SK-N-SH (cell line): Measurements from ENCODE around the gene HDAC7. TPM values are rescaled to one million over a fixed set of nuclear protein-coding genes. Genes with fewer than 3 reads are reported as not detected.

Source experiments
- CTCF ChIA-PET: fragments of 300-600, 350-600 bp; formaldehyde crosslinking; extraction: SDS; loops from one replicate; lab custom pipeline; 2021; lab: Yijun Ruan, JAX
- POLR2A ChIA-PET: fragments of 350-600 bp; sonication (Branson Sonifier 250); formaldehyde crosslinking; extraction: SDS; loops from one replicate; lab custom pipeline; 2020; ENCODE audit warnings: antibody characterized with exemption, inconsistent platforms; lab: Yijun Ruan, JAX
- DNase-seq: peaks from one replicate; pipeline ENCODE4 v3.0.0; 2012
- H2AFZ ChIP-seq: fragments of 200-600 bp; sonication (generic); 2 replicates; pipeline ENCODE4 v1.8.1; 2016; ENCODE audit warnings: antibody characterized with exemption, mild to moderate bottlenecking, low read depth
- H3F3A ChIP-seq: fragments of 200-600 bp; sonication (generic); replicated peaks from 2 replicates; pipeline ENCODE3; 2016; ENCODE audit warnings: antibody characterized with exemption, mild to moderate bottlenecking; ENCODE audit not compliant: insufficient read depth
- H3K27ac ChIP-seq, 2 experiments: fragments of 200-500 bp in 1 of 2; fragments of 200-600 bp in 1 of 2; sonication (Bioruptor generic) in 1 of 2; sonication (generic), shearing (Covaris generic) in 1 of 2; 2 replicates each; pipeline versions ENCODE4 v1.5.1 to v1.6.1; 2014 to 2016; ENCODE audit warnings: low read depth in 2 of 2, inconsistent platforms in 1 of 2, low read length in 1 of 2, mild to moderate bottlenecking in 1 of 2, mixed read lengths in 1 of 2
- H3K27me3 ChIP-seq: fragments of 200-600 bp; sonication (generic), shearing (Covaris generic); 2 replicates; pipeline ENCODE4 v1.6.1; 2016; ENCODE audit warnings: mixed run types; ENCODE audit not compliant: insufficient read depth
- H3K36me3 ChIP-seq, 2 experiments: fragments of 200-500 bp in 1 of 2; fragments of 200-600 bp in 1 of 2; sonication (Bioruptor generic) in 1 of 2; sonication (generic) in 1 of 2; replicated peaks in 1 of 2; 2 replicates each; pipeline versions ENCODE3 to v1.5.1; 2014 to 2016; ENCODE audit warnings: low read length in 1 of 2, mild to moderate bottlenecking in 1 of 2; ENCODE audit not compliant: insufficient read depth in 2 of 2, control insufficient read depth in 1 of 2
- H3K4me1 ChIP-seq, 2 experiments: fragments of 200-500 bp in 1 of 2; fragments of 200-600 bp in 1 of 2; sonication (Bioruptor generic) in 1 of 2; sonication (generic), shearing (Covaris generic) in 1 of 2; 2 replicates each; pipeline versions ENCODE4 v1.5.1 to v1.6.1; 2014 to 2016; ENCODE audit warnings: low read depth in 1 of 2, low read length in 1 of 2, mixed run types in 1 of 2; ENCODE audit not compliant: insufficient read depth in 2 of 2, control insufficient read depth in 1 of 2
- H3K4me2 ChIP-seq: fragments of 200-600 bp; sonication (generic), shearing (Covaris generic); 2 replicates; pipeline ENCODE4 v1.6.1; 2017; ENCODE audit warnings: mixed run types
- H3K4me3 ChIP-seq, 2 experiments: fragments of 200-500 bp in 1 of 2; fragments of 200-600 bp in 1 of 2; sonication (Bioruptor generic) in 1 of 2; sonication (generic), shearing (Covaris generic) in 1 of 2; 2 replicates each; pipeline versions ENCODE4 v1.5.1 to v1.8.1; 2014 to 2016; ENCODE audit warnings: low read depth in 2 of 2, inconsistent platforms in 1 of 2, low read length in 1 of 2, mild to moderate bottlenecking in 1 of 2, mixed read lengths in 1 of 2, moderate library complexity in 1 of 2
- H3K79me2 ChIP-seq: fragments of 200-600 bp; sonication (generic); 2 replicates; pipeline ENCODE4 v1.8.1; 2017; ENCODE audit warnings: mild to moderate bottlenecking; ENCODE audit not compliant: insufficient read depth
- H3K9ac ChIP-seq: fragments of 200-600 bp; sonication (generic); 2 replicates; pipeline ENCODE4 v1.6.1; 2017; ENCODE audit warnings: mixed run types
- H3K9me2 ChIP-seq: fragments of 200-600 bp; sonication (generic); 2 replicates; pipeline ENCODE4 v1.6.1; 2017; ENCODE audit warnings: mixed run types
- H3K9me3 ChIP-seq: fragments of 200-600 bp; sonication (generic); 2 replicates; pipeline ENCODE4 v1.6.1; 2017; ENCODE audit warnings: mixed run types, mild to moderate bottlenecking, moderate library complexity
- H4K20me1 ChIP-seq: fragments of 200-600 bp; sonication (generic); 2 replicates; pipeline ENCODE4 v1.6.1; 2017; ENCODE audit warnings: mild to moderate bottlenecking, mixed run types; ENCODE audit not compliant: insufficient read depth
- CHD2 ChIP-seq: fragments of 150-350 bp; IDR thresholded peaks from 2 replicates; pipeline ENCODE4 v1.6.1; 2018; ENCODE audit warnings: low read length; ENCODE audit not compliant: partially characterized antibody
- EP300 ChIP-seq, 2 experiments: IDR thresholded peaks; 2 replicates each; pipeline versions ENCODE4 v1.4.0 to v1.6.1; 2012; ENCODE audit warnings: borderline replicate concordance in 1 of 2, low read depth in 1 of 2, low read length in 1 of 2
- FOSL2 ChIP-seq: IDR thresholded peaks from 2 replicates; pipeline ENCODE4 v1.4.0; 2012; ENCODE audit warnings: low read depth, mild to moderate bottlenecking, moderate library complexity, borderline replicate concordance
- GABPA ChIP-seq: IDR thresholded peaks from 2 replicates; pipeline ENCODE4 v1.4.0; 2012; ENCODE audit warnings: low read depth, mild to moderate bottlenecking
- GATA2 ChIP-seq: sonication (generic); formaldehyde crosslinking; IDR thresholded peaks from 2 replicates; pipeline ENCODE4 v1.5.0; 2020; ENCODE audit warnings: mild to moderate bottlenecking, missing genetic modification reagents
- JUND ChIP-seq: IDR thresholded peaks from 2 replicates; pipeline ENCODE4 v1.4.0; 2012
- MAX ChIP-seq: IDR thresholded peaks from 2 replicates; pipeline ENCODE4 v1.4.0; 2012; ENCODE audit warnings: low read depth
- MXI1 ChIP-seq: IDR thresholded peaks from 2 replicates; pipeline ENCODE4 v1.6.1; 2012; ENCODE audit warnings: mild to moderate bottlenecking, low read depth, low read length, improper control_type of control experiment
- NFIC ChIP-seq: IDR thresholded peaks from 2 replicates; pipeline ENCODE4 v1.4.0; 2012; ENCODE audit warnings: borderline replicate concordance
- NRF1 ChIP-seq: IDR thresholded peaks from 2 replicates; pipeline ENCODE4 v1.6.1; 2012; ENCODE audit warnings: low read depth, mild to moderate bottlenecking, low read length
- POLR2AphosphoS5 ChIP-seq: IDR thresholded peaks from 2 replicates; pipeline ENCODE4 v1.6.1; 2012; ENCODE audit warnings: low read depth, low read length
- RAD21 ChIP-seq: IDR thresholded peaks from 2 replicates; pipeline ENCODE4 v1.6.1; 2012; ENCODE audit warnings: mild to moderate bottlenecking, low read length
- RCOR1 ChIP-seq: fragments of 150-350 bp; IDR thresholded peaks from 2 replicates; pipeline ENCODE4 v1.6.1; 2017; ENCODE audit warnings: antibody characterized with exemption, low read length
- REST ChIP-seq: IDR thresholded peaks from 2 replicates; pipeline ENCODE4 v1.6.1; 2012; ENCODE audit warnings: mild to moderate bottlenecking, low read depth, low read length, moderate library complexity
- RFX5 ChIP-seq: IDR thresholded peaks from 2 replicates; pipeline ENCODE4 v1.6.1; 2012; ENCODE audit warnings: mild to moderate bottlenecking, improper control_type of control experiment, low read length
- USF1 ChIP-seq: IDR thresholded peaks from 2 replicates; pipeline ENCODE4 v1.4.0; 2012; ENCODE audit warnings: low read depth, borderline replicate concordance
- WGBS: methylation state at CpG from one replicate; pipeline ENCODE4 v1.1.6; 2017; ENCODE audit warnings: low lambda C conversion rate; 5-methylcytosine and 5-hydroxymethylcytosine counted together
- polyA plus RNA-seq, 3 experiments: library from polyadenylated mRNA; depleted of rRNA; stranded (reverse); fragments of >200 nt; gene quantifications; 2 replicates each; pipeline ENCODE4 v1.2.3, GENCODE V29; 2012

Gene HDAC7
- polyA plus RNA-seq, 1 of the 3 experiments (the other 2 are of a cell fraction) = 51.0 TPM

DNA sequence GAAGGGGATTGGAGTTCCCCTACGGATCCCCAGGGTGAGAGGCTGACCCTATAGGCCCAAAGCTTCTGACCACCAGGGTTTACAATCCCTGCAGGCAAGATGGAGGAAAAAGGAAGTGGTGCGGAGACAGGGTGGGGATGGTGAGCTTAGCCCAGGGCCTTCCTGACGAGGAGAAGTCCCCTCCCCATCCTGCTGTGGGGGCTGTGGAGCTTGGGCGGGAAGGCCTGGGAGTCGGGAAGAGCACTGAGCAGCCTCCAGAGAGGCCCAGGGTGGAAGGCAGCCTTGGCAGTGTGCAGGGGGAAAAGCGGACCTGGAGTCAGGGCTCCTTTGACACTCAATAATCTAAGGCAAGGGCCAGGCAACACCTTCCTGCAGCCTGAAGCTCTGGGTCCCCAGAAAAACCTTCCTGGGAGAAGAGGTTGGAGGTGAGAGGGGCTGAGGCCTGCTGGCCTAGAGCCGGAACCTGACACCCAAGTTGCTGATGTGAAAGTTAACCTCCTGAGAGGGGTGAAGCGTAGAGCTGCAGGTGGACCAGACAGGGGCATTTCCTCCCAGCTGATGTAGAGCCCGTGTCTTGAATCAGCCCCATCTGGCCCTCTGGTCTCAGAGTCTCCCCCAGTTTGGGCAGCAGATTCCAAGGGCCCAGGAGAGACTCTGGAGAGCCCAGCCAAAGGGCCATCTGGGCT lies 6.0 kb downstream of the HDAC7 start:
- peak overlapping the region in 1 of 2 experiments; percentile 36; a peak in 1 of 4 replicates for H3K4me3 ChIP-seq
- H3K27me3 ChIP-seq = no peaks in the 10 kb centered on the region
- H3K79me2 ChIP-seq = peaks cover 100% of the 10 kb centered on the region
- peaks cover 67 to 72% of the 10 kb centered on the region in 2 experiments for H3K4me1 ChIP-seq
- ChIA-PET CTCF (interaction anchor here (1.0 to 5.0 kb wide), 5 partner anchors 12 to 98 kb away, joined by 3 to 25 read pairs (median 9); no protein-coding TSS in a partner anchor), POLR2A (no interaction called here)
- no peaks in the 10 kb centered on the region for H3K9me2 ChIP-seq
- peak overlapping the region; percentile 62 for H3K4me2 ChIP-seq
- 70% methylated on average over 6 of the region's 9 CpGs for WGBS
- H3K9me3 ChIP-seq = no peaks in the 10 kb centered on the region
- H3K9ac ChIP-seq = peak overlapping the region; percentile 17; the same call in 1 of the 2 replicates
- no peak for DNase-seq
- no peak overlapping the region for H2AFZ ChIP-seq
- peaks cover 94% of the 10 kb centered on the region for H4K20me1 ChIP-seq
- peaks cover 18% of the 10 kb centered on the region for H3F3A ChIP-seq
- H3K36me3 ChIP-seq = peaks cover 6 to 7% of the 10 kb centered on the region in 2 experiments
- H3K27ac ChIP-seq = peak overlapping the region; percentile 16 to 84; a peak in 3 of 4 replicates
- TF ChIP-seq RAD21 (no peak), REST (no peak), MAX (no peak), NFIC (no peak), CHD2 (no peak), USF1 (no peak), NRF1 (no peak), JUND (no peak), POLR2AphosphoS5 (no peak), RFX5 (no peak), GATA2 (CRISPR knock-in tag) (no peak), GABPA (no peak), MXI1 (no peak), FOSL2 (no peak), RCOR1 (no peak), EP300 (IDR thresholded peaks at IDR 0.05; ENCODE audit: borderline replicate concordance in 1 of 2, low read depth in 1 of 2, low read length in 1 of 2) (no peak)
- TF ChIP-seq, all 33 proteins: peak for 0
